Upper lobe of left lung (tissue), 4 donors: ENCODE data around the gene ARID1B.

Experiments
- CTCF ChIP-seq, 6 experiments: fragments of 450-650 bp in 4 of 6; fragments of 200-600 bp in 2 of 6; sonication (generic) in 2 of 6; IDR thresholded peaks; one replicate each; pipeline ENCODE4 v1.5.1; 2016 to 2019; ENCODE audit warnings: antibody characterized with exemption in 6 of 6
- POLR2A ChIP-seq, 4 donors: fragments of 450-650 bp; IDR thresholded peaks; one replicate each; pipeline ENCODE4 v1.5.1; 2016 to 2017; ENCODE audit warnings: antibody characterized with exemption in 4 of 4, mild to moderate bottlenecking in 2 of 4
- POLR2AphosphoS5 ChIP-seq, 2 donors: sonication (generic); formaldehyde crosslinking; IDR thresholded peaks; one replicate each; pipeline ENCODE4 v1.5.1; 2017; ENCODE audit warnings: antibody characterized with exemption in 2 of 2

- TF ChIP-seq CTCF (IDR thresholded peaks at IDR 0.05) = no peak
- no peak for TF ChIP-seq POLR2A (IDR thresholded peaks at IDR 0.05)
- no peak for TF ChIP-seq POLR2AphosphoS5 (IDR thresholded peaks at IDR 0.05)
These were observed 9.3 kb upstream of the ARID1B start for GRCh38 chr6:156767603-156768467.
